HG02588 (cell line): Measurements from ENCODE around the gene RPP40.
A peak's percentile ranks its signal among the peaks of the same experiment; 100 is the strongest.
"Not testable (repeated sequence)": the region's sequence is repeated elsewhere in the genome, so short reads cannot be mapped to it uniquely, and the experiment has no call there.

Source experiments
- ATAC-seq: cut with Tn5 transposase; IDR thresholded peaks from one replicate; pipeline ENCODE4 v1.9.1; 2021; ENCODE audit warnings: mild to moderate bottlenecking, moderate library complexity; ENCODE audit not compliant: unreplicated experiment

The RPP40 gene, protein sequence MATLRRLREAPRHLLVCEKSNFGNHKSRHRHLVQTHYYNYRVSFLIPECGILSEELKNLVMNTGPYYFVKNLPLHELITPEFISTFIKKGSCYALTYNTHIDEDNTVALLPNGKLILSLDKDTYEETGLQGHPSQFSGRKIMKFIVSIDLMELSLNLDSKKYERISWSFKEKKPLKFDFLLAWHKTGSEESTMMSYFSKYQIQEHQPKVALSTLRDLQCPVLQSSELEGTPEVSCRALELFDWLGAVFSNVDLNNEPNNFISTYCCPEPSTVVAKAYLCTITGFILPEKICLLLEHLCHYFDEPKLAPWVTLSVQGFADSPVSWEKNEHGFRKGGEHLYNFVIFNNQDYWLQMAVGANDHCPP

DNA sequence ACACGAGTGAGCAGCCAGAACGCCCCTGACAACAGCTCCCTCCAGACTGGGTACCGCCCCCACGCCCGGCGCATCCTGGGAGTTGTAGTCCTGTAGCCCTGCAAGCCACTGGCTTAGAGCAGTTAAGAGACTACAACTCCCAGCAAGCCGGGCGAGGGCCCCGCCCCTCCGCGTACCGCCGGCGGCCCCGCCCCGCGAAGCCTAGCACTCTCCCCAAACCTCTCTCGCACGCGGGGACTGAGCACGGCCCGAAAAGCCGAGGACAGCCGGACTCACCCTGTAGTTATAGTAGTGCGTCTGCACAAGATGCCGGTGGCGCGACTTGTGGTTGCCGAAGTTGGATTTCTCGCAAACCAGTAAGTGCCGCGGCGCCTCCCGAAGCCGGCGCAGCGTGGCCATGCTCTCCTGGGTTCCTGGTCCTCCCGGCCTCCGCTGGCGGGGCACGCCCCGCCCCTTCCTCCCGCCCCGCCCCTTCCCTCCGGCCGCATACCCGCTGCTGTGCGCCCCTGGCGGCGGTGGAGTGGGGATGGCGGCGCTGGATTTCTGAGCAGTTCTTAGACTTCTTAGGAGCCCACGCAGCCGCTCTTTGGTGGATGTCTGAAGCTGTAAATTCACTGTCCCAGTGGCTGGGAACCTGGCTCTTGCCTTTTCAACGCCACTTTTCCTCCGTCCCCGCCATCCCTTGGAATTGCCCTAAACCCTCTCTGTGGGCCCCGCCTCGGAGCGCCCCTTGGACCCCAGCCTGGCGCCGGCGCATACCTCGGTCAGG, at the start of gene RPP40:
RPP40 (minus strand) TSS at position 434 of the 769 bp plus-strand sequence; CDS start at position 399, 35 bp downstream.
- peak; percentile 93 for ATAC-seq

DNA sequence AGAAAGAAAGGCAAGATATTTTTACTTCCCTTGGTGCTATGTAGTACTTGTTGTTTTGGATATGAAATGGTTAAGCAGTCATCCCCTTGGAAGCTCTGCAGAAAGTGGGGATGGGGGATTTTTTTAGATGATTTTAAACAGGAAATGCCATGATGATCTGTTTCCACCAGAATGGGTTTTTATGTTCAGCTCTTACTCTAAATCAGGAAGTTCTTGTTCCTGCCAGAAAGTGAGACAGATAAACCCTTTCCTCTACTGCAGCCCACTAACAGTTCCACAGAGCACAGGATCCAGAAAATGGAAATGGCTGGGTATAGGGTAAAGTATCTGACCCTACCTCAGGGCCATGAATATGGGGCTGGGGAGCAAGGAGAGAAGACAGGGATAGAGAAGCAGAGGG, 49.2 kb upstream of the RPP40 start:
- no peak for ATAC-seq

DNA sequence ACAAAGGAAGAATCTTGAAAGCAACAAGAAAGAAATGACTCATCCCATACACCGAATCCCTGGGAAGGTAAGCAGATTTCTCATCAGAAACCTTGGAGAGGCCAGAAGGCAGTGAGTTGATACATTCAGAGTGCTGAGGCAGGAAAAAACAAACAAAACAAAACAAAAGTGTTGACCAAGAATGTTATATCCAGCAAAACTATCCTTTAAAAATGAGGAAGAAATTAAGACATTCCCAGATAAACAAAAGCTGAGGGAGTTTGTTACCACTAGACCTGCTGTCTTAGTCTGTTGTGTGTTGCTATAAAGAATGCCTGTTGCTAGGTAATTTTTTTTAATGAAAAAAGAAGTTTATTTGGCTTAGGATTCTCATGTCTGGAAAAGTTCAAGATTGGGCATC, 47.6 kb upstream of the RPP40 start:
- ATAC-seq, result no peak

DNA sequence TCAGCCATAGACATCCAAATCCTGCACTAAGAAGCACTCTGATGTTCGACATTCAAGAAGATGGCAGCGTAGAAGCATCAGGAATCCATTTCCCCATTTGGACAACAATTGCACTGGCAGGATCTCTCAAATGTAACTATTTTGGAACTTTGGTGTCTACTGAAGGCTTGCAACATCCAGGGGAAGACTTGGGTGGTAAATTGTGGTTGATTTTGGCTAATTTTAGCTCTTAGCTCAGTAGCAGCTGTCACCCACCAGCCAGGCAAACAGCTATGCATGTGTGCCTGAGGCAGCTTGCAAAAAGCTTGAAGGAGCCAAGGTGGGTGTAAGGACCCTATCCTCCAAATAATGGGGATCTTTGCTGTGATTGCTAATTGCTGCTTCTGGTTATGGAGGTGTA, 46.2 kb upstream of the RPP40 start:
- ATAC-seq, result no peak

DNA sequence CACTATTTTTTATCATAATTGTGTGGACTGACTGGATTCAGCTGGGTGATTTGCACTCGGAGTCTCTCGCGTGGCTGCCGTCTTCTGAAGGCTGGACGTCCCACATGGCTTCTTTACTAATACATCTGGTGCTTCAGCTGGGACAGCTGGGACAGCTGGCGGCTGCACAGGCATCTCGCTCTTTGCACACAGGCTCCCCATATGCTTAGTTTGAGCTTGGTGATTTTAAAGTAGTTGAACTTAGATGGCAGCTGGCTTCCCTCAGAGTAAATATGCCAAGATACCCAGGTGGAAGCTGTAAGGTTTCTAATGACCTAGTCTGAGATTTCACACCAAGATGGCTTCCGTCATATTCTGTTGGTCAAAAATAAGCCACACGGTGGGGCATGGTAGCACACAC, 42.6 kb upstream of the RPP40 start:
- ATAC-seq, result no peak

DNA sequence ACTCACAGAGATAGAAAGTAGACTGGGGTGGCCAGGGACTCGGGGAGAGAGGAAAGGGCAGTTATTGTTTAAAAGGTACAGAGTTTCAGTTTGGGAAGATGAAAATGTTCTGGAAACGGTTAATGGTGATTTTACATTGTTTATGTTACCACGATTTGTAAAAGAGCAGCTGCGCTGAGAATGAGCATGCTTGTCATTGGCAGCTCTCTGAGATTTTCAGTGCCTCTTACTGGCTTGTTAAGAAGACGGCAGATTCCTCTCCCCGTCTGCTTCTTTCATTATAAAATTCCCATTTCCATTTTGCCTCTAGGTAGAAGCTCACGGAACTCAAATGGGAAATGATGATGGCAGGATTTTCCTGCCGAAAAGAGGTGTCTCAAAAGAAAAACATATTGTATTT, 41.6 kb upstream of the RPP40 start:
- ATAC-seq, result no peak

DNA sequence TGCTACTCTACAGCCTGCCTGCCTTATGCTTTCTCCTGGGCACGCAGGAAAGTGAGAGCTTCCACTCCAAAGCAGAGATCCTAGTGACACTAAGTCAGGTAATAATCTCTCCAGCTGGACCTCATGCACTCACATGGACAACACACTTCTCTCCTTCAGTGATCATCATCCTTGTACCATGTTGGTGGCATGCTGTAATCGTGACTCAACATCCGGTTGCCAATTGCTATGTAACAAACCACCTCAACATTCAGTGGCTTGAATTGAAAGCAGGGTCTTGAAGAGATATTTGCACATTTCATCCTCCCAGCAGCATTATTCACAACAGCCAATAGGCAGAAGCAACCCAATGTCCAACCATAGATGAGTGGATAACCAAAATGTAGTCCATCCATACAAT, 41.0 kb upstream of the RPP40 start:
- ATAC-seq, result no peak

DNA sequence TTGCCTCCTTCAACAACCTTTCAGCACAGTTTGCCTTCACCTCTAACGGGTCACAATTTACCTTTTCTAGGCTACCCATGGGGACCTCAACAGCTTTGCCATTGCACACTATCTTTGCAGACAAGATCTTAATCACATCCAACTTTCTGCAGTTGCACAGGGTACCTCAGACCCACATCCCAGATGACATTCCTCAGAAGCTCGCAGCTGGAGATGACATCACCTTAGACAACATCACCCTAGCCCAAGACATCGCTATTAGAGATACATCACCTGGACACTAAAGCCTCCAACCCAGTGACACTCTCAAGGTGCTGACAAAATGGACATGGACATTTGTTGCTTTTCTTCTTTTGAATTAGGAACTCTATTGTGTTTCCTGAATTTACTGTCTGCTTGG, 38.6 kb upstream of the RPP40 start:
- ATAC-seq, result no peak

DNA sequence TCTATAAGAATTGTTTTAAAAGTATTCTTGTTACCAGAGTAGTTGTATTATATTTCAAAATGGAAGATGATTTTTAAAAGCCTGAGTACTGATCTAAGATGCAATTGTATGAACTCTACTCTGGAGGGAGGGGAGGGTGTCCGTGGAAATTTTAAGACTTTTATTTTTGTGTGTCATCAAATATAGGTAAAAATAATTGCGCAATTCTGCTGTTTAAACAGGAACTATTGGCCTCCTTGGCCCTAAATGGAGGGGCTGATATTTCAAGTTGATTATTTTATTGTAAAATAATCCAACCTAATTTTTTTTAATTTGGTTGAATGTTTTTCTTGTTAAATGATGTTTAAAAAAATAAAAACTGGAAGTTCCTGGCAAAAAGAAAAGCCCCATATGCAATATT, 38.1 kb upstream of the RPP40 start:
- no peak for ATAC-seq

DNA sequence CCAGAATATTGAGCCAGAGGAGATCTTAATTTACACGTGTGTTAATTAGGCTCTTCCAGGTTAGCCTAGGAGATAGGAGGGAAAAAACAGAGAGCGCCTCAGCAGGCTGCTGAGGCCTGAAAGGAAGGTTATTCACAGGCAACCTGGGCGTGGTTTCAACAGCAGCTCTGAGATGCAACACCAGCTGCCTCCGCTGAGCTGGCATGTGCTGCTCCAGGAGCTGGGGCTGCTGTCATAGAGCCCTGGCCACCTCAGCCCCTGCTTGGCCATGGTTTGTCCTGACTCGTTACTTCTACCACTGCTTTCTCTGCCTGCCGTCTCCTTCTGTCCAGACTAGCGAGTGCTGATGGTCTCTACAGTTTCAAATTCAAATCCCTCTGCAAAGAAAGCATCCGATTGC, 32.4 kb upstream of the RPP40 start:
- ATAC-seq, result no peak

DNA sequence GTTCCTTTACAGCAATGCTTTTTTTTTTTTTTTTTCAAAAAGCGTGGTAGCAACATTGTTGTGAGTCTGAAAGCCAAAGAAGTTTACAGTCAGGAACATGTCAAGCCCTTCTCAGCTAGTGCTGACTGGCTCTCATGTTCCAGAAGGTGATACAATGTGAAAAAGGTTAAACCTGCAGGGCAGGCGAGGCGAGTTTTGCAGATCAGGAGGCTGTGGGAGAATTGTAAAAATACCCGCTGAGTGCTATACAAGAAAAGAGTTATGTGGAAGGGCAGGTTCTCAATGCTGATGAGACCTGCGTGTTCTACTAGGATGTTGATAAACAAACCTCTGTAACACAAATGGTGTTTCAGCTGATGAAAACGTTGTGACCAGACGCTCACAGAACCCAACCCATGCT, 30.9 kb upstream of the RPP40 start:
- ATAC-seq, result no peak

DNA sequence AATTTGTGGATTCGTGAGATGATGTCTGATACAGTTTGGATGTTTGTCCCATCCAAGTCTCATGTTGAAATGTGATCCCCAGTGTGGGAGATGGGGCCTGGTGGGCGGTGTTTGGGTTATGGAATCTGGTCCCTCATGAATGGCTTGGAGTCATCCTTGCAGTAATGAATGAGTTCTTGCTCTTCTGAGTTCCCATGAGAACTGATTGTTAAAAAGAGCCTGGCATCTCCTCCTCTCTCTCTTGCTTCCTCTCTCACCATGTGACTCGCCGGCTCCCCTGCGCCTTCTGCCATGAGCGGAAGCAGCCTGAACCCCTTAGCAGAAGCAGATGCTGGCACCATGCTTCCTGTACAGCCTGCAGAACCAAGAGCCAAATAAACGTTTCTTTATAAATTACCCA, 30.5 kb upstream of the RPP40 start:
- ATAC-seq, result no peak

DNA sequence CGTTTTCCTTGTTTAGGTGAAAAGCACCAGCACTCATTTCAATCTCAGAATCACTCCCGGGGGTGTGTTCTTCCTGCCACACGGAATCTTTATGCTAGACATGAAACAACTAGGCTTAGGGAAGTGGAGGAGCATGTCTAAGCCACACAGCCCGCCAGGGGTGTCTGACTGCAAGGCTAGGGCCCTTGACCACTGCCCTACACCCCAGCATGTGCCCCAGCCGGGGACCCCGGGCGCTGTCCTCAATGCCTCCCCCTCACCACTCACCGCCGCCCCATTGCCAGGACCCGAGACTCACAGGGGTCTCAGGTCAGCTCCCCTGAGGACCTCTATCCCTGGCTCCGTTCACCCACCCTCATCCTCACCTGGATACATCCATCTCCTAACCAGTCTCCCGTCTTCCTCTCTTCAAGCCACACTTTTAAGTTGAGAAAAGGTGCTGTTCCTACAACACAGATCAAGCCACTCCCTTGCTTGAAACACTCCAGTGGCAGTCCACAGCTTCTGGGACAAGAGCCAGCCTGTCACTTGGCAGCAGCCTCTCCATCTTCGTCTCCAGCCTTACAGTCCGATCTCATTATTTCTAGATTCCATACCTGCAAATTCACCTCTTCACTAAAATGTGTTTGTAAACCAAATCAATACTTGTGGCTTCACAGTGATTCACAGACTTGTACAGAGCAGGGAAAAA, 29.5 kb upstream of the RPP40 start:
- ATAC-seq, result not testable (repeated sequence)

DNA sequence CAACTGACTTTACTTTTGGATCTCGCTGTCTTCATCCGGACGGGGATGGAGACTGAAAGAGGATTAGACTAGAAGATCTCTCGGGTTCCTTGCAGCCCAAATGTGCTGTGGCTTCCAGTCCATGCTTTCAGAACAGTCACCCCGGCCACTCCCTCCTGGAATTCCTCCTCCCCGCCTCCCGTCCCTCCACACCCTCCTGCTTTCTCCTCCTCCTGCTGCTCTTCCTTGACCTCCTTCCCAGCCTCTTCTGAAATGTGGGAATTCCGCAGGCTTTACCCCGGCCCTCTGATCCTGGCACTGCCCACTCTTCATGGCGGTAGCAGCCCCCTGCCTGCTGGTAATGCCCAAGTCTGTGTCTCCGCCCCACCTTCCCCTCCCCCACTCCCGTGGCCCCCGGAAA, 28.9 kb upstream of the RPP40 start:
- not testable (repeated sequence) for ATAC-seq

DNA sequence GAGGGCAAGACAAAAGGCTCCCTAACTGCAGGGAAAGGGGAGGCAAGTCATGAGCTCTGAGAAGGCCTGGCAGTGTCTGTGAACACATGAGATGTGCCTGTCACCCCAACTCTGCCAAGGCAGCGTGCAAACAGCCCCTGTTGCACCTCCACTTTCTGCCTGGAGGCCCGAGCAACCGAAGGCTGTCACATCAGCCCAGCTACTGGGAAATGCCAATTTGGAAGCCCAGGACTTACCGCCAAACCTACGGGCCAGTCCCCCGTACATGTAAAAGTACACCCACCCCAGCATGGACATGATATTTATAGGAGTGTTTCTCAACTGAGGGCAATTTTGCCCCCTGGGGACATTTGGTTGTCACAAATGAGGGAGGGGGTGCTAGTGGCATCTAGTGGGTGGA, 27.3 kb upstream of the RPP40 start:
- ATAC-seq, result no peak

DNA sequence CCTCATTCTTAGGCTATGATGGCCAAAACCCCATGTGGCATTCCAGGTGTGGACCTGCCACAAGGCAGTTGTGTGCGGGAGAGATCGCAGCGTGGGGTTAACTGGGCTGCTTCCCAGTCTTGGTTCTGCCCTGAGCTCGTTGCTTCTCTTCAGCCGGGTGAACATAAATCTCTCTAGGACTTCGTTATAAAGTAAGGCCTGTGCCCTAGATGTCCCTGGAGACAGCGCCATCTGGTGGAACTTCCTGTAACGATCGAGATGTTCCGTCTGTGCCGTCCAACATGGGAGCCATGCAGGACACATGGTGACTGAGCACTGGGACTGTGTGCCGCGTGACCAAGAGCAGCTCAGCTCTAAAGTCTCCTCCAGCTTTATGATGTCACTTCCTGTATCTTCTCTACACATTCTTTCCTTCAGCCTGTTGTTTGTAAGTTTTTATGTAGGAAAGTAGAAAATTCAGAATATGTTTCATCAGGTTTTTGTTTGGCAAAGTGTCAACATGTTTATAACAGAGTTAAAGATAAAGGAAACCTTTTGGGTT, 26.8 kb upstream of the RPP40 start:
- ATAC-seq, result peak; percentile 82

DNA sequence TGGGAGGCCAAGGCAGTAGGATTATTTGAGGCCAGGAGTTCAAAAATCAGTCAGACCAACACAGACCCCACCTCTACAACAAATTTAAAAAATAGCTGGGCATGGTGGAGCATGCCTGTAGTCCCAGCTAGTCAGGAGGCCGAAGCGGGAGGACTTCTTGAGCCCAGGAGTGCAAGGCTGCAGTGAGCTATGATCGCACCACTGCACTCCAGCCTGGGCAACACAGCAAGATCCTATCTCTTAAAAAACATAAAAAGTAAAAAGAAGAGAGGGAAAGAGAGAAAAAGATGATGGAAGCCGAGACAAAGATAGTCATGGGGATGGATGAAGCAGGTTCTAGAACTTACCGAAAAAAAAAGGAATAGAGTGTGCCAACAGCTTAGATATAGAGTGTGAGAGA, 25.8 kb upstream of the RPP40 start:
- ATAC-seq, result no peak

DNA sequence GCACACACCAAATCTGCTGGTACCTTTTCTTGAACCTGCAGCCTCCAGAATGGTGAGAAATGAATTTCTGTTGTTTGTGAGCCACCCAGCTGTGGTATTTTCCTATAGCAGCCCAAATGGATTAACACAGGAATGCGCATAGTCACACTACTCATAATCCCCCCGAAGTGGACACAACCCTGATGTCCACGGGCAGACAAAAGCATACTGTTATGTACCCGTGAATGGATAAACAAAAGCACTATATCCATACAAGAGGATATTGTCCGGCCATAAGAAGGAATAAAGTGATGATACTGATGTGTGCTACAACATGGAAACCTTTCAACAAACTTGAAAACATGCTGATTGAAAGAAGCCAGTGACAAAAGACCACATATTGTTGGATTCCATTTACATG, 25.1 kb upstream of the RPP40 start:
- ATAC-seq, result no peak

DNA sequence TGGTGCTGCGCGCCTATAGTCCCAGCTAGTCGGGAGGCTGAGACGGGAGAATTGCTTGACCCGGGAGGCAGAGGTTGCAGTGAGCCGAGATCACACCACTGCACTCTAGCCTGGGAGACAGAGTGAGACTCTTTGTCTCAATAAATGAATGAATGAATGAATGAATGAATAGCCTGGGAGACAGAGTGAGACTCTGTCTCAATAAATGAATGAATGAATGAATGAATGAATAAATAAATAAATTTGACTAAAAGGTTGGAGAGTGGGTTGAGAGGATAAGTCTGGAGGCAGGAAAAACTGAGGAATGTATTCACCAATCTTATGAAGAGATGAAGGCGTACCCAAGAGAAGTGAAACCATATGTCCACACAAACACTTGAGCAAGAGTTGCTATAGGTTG, 24.5 kb upstream of the RPP40 start:
- no peak for ATAC-seq

DNA sequence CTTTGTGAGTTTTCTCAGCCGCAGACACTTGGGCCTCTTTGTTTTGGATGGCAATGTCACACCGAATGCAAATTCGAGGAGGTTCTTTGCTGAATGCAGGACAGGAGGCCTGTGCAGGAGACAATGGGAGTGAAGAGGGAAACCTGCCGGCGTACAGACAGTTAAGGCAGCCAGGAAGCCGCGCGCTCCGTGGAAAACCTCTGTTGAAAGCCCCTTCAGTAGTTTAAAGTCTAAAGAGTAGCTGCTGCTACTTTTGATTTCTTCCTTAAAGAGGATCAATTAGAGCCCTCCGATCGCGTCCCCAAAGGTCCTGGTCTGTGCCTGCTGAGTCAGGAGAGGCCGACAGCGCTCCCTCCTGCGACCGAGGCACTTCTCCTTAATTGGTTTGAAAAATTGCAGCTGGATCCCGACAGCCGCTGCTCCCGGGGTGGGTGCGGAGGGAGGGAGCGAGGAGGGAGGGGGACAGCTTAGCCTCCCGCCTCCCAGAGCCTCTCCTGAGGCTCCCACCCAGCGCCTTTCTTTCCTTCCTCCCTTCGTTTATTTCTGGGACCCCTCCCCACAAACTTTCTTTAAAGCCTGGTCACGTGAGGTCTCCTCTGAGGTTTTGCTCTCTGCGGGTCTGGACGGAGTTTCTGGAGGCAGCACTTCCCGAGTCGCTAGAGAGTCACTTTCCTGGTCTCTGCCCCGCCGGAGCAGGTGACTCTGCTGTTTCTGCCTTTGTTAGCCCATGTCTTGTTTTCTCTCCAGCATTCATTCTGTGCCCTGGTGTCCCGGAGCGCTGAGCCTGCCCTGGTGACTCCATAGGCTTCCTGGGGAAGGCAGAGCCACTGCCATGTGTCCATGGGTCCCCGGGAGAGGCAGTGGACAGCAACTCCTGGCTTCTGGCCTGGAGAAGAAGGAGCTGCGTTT, 22.3 kb upstream of the RPP40 start:
- ATAC-seq, result no peak

DNA sequence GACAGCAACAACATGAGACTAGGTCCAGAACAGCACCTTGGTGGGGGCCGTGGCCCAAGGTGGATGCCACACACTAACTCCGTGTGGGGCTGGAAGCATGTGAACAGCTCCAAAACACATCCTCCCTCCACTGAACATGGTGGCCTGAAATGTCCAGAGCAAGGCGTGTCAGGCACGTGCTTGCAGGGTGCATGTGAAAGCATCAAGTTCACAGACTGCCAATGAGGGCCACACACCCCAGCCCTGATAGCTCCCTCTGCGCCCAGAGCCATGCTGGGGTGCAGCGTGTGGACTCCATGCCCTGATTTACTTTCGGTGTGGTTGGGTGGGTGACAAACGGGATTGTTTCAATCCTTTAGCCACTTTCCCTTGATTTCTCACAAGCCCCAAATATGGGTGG, 20.1 kb upstream of the RPP40 start:
- no peak for ATAC-seq
